HG03108 (cell line): ENCODE measurements around the gene MACROD2.

Source experiments
- ATAC-seq: cut with Tn5 transposase; IDR thresholded peaks from one replicate; pipeline ENCODE4 v1.9.1; 2021; ENCODE audit warnings: moderate library complexity; ENCODE audit not compliant: unreplicated experiment

Gene MACROD2

DNA sequence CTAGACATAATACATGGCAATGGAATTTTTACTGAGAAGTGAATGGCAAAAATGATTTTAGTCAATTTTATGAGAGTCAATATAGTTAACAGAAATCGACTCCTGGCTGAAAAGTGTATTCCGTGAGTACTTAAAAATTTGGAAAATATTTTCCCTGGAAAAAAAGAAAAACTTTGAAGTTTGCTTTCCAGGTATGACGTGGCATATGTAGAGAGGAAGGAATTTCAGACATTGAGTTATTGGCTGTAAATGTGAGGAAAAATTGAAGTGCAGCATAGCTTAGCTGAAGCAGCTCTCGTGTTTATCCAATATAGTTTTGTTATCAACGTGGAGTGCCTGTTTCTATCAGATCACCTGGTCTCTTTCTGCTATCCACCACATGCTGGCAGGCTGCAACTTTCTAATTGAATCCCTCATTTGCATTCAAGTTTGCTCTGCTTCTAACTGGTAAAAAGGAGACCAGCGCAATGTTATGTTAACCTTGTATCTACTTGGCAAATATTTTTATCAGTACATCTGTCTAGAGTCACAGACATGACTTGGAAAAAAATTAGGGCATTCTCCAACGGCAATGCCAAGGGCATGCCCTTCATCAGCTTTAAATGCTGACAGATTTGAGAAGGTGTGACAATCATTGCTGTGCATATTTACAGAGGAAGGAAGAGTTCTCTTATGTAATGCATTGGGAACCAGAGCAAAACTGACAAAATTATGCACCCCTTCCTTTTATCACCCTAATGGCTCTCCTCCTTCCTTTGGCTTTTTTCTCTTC is 1444.9 kb downstream of the MACROD2 start:
- no peak for ATAC-seq

DNA sequence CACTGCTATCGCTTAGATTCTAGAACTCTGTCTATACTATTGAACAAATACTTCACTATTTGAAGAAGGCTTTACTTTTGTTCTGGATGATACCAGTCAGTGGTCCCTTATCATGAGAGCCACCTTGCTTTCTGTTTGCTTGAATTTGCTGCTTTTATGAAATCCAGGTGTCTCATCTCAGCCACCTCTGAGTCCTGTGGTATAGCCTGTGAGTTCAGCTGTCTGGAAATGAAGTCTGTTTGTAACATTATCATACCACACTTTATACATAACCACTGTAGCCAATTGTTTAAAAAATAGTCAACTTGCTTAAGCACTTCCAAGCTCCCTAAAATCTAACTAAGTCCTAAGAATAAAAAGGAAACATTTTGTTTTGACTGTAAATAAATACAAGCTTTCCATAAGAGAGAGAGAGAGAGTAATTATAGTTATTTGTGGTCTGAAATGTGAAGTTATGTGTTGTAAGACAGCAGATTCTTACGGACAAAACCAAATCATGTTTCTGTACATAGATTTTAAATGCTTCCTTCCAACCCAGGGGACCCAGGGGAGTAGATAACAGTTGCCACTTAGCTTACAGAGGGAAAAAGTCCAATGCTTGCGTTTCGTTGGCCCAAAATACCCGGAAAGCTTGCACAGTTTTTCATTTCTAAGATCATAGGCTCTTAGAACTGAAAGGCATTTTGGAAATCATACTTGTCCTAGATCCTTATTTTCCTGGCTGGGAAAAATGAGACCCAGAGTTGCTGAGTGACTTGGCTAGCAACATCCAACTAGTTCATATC is 1449.9 kb downstream of the MACROD2 start:
- ATAC-seq = no peak

DNA sequence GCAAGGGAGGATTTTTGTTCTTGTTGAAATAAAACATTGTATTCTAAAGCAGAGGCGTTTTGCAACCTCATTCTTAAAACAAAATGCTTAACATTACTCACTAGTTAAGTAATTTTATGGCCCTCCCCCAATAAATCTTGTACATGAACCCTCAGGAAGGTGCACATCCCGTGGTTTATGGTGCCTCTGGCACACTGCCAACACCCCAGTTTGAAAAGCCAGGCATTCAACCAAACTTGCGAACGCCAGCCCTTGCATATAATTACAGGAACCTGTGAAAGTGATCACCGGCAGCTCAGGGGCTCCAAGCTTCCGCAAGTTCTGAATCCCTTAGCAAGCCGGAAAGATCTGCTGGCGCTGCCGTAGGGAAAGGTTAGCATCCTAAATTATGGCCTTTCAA is 1451.1 kb downstream of the MACROD2 start:
- ATAC-seq = no peak

DNA sequence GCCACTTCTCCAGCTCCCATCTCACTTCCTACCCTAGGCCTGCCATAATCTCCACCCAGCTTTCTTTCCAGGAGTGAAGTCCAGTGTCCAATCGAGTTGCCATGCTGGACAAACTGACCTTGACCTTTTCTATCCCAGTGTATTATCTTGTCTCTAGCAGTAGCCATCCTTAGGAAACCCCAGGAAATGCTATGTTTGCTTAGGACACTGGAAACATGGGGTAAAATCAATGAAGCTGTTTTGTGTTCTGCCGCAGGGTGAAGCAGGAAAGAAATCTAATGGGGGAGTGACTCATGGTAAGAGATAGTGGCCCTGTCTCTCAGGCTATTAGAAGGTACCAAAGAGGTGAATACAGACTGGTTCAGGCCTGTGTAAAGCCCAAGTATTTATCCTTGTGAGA is 1452.2 kb downstream of the MACROD2 start:
- ATAC-seq = no peak

DNA sequence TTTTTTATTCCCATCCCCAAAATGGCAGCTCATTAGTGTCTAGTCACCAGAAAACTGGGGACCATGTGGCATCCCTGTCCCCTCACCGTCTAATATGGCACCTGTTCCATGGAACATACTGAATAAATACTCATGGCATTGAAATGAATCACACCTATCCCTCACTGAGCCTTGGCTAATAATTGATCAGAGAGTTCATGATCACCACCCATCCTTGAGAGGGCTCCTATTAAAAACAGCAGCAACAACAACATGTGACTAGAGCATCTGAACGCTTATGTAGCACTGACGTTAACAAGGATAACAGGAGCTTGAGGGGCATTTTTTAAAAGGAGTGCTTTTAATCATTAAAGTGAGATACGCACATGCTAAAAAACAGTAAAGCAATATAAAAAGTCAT is 1453.7 kb downstream of the MACROD2 start:
- ATAC-seq = no peak

DNA sequence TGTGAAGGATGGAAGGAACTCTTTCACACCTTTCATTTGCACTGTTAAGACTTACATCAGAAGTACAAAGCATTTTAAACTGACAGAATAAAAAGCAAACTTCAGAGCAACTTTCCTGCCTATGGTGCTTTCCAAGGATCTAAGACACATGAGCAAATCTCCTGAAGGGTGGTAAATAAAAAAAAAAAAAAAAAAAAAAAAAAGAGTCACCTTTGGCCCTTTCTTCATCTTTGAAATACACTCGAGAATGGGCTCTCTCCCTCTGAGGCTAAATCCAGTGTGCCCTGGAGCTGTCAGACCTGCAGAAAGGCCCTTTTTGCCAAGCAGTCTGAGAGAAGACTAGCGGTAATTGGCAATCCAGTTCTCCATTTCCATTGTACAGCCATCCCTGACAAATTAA is 1455.9 kb downstream of the MACROD2 start:
- ATAC-seq = no peak

DNA sequence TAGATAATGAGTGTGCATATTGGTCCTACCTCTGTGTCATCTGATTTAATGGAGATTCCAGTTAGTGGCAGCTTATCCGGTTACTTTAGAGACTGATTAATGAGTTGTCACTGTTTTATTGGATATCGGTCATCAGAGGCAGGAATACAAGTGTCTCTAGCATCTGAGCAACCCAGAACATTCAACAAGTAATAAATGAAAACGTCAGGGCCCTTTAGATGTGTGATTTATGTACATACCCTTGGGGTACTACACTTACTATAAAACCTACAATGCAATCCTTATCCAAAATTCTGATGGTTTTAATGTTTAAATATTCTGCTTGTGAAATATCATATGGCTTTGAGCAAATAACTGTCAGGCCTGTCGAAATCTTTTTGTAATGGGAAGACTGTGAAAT is 1460.0 kb downstream of the MACROD2 start:
- ATAC-seq = no peak

DNA sequence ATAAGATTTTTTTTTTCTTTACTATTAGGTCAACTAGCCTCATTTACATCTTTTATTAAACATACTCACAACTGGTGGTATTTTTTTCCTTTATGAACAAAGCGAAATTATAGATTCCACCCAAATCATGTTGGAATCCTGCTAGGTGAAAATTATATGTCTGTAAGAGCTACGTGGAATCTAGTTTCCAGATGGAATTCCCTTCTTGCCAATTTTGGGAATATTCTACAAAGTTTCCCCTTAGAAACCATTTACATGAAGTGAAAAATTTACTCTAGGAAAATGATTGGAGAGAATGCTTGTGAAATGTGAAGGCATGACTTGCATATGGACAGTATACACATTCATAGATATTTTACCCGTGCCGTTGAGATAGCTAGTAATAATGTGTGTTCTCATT is 1466.6 kb downstream of the MACROD2 start:
- no peak for ATAC-seq

DNA sequence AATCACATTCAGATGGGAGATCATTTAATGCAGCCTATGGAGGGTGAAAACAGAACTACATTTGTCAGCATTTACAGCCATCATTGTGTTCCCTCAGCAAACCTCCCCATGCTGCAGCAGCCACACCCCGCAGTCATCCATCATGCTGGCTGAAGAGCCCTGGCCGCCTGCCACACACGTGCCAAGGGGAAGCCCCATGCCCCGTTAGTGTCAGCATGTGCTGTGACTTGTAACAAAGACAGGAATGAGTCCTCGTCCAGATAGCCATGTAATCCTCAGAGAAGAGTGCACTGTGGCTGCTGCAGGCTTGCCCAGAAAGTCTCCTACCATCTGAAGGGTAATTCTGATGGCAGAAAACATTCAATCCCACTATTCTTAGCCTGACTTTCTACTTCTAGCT is 1480.2 kb downstream of the MACROD2 start:
- ATAC-seq = no peak

DNA sequence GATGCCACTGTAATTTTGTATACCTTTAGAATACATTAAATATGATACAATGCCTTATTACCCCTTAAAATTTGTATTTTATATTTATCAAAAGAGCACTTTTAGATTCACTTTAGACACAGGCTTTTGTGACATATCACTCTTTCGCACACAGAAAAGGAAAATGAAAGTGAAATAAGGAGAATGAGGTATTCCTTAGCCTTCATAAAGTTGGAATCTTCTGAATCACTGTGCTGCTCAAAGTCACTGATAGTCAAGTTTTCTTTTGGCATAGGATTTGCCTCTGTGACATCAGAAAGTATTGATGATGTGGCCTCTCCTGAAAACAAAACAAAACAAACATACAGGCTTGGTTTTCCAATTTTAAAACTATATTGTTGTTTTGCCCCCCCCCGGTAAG is 1480.9 kb downstream of the MACROD2 start:
- no peak for ATAC-seq

DNA sequence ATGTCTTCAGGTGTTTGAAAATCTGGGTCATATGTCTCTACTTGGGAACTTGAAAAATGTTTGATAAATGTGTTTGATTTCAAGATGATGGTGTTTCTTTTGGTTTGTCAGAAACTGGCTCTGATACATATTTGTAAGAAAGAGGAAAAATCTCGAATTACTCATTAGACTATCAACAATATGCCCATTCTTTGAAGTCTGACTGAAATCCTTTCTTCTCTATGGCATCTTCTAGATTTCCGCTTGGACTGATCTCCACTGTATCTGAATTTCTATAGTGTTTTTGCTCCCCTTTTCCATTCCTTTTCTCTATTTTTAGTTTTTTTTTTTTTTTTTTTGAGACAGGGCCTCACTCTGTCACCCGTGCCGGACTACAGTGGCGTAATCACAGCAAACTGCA is 1481.5 kb downstream of the MACROD2 start:
- ATAC-seq = no peak

DNA sequence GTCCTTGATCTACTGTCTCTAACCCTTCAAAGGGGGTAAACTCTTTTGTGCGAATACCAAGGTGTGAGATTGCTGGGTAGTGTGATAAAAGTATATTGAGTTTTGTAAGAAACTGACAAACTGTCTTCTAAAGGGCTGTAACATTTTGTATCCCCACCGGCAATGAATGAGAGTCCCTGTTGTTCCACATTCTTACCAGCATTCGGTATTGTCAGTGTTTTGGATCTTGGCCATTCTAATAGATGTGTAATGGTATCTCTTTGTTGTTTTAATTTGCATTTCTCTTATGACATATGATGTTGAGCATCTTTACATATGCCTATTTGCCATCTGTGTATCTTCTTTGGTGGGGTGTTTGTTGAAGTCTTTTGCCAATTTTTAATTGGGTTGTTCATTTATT is 1487.2 kb downstream of the MACROD2 start:
- no peak for ATAC-seq

DNA sequence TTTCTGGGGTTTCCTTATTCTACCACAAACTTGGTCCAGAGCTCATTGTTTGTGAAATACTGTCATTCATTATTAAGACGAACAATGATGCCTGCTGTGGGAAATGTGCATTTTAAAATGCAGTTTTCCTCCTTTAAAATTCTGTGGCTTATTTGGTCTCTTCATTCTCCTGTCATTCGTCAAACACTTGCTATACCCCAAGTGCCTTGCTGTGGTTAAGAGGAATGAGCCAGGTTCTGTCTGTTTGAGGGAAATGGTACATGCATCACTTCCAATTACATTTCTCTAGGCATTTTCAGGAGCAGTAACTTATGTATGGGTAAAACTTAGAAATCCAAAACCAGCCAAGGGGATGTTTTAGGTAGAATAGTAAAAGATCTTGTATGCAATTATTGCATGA is 1490.2 kb downstream of the MACROD2 start:
- no peak for ATAC-seq

DNA sequence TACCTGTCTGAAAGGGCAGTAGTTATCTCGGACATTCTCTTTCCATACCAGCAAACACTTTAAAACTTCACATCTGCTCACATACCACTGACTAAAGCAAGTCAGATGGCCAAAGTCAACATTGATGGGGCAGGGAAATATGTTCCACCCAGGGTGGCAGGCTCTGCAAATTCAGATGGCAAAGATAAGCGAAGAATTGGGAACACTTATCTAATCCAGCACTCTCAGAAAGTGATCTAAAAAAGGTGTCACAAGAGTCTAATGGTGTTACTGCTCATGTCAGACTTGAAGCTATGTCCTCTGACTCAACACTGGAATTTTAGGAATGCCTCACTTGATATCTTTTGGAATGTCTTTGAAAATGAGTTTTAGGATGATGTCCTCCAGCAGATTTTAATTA is 1491.7 kb downstream of the MACROD2 start:
- no peak for ATAC-seq

DNA sequence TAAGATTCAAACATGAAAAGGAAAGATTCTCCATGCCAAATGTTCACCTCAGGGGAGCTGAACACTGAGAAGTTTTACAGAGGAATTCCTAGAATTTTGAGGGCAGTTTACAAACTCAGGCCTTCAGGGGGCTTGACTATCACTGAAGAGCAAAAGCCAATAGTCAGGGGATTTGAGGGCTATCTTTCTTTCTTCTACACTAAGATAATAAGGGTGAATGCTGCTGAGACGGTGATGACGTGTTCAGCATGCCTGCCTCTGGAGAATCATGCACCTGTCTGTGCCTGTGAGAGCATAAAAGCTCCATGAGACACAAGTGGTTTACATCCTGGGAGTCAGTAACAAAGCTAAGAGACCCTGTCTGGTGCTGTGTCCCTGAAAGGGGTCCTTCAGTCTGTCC is 1492.4 kb downstream of the MACROD2 start:
- ATAC-seq = no peak

DNA sequence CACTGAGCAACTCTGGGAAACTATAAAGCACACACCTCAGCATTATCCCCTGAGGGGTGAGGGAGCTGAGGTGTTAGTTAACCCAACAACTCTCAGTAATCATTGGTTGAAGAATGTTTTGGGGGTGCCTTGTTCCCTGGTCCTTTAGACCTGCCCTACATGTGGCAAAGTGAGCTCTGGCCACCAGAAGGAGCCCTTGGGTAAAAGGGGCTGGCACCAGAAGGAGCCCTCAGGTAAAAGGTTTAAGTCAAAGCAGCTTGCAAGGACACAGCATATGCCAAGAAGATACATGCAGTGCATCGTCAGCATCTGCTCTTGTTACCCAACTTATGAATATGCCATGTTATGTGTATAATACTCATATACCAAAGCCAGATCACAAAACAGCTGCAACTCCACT is 1496.3 kb downstream of the MACROD2 start:
- ATAC-seq = no peak

DNA sequence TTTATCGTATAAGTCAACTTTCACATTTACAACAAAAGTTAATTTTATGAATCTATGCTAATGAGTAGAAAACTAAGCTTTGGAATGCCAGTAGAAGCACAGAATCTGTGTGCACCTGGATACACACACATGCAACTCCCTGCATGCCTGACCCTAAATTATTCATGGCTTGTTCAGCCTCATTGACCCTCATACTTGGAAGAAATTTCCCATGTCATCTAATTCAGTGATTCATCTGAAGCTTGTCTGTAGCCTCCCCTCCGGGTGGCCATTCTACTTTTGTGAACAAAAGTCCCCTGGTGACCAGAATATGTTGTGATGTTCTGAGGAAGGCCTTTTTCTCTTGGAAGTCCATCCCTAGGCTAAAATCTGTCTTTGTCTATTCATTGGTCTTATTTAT is 1499.5 kb downstream of the MACROD2 start:
- no peak for ATAC-seq

DNA sequence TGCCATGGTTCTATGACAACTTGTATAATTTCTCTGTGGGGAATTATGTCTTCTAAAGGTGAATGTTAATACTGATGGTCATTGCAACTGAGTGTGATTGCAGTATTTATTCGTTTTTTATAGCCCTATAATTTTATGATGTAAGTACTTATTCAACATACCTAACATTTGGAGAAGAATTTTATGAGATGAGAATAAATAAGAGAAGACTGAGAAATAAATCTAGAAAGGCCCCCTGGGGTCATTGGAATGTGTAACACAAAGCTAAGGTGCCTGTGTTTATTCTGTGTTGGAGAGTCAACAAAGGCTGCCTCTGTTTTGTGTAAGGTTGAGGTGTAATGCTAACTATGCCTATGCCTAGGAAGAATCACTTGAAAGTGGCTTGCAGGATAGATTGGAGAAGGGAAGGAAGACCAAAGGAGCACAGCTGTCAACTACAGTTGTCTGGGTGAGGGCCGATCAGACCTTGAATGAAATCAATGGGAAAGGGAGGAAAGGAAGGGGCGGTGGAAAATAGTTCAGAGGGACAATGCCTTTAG is 1501.3 kb downstream of the MACROD2 start:
- ATAC-seq = no peak

DNA sequence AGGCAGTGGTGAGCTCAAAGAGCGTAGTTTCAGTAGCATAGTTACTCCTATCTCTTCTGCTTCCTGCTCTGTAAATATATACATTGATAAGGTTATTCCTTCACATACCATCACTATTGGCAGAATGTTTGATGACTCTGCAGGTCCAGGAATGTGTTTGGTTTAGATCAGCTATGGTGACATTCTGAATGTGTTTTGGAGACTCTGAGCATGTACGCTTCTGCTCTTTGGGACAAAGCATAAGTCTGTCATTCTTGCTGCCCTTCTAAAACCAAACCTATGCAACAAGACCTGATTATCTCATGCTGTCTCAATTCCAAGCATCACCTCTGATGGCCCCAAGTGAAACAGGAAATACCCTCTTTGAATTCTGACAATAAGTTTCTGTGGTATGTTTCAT is 1503.6 kb downstream of the MACROD2 start:
- no peak for ATAC-seq

DNA sequence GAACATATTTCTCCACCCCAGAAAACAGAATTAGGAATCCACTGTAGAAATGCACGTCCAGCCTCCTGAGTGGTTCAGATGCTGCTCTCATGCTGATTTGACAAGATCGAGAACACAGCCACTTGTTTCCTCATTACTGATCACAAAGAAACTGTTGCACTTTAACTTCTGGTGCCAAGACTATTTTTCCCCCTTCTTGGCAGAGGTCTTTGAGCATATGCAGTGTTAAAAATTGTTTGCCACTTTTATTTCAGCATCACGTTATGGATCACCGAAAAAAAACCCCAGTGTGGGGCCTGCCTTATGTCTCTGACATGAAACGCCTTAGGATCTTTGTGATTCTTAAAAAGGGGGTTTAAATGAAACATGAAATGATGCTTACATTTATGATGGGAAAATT is 1511.0 kb downstream of the MACROD2 start:
- no peak for ATAC-seq

DNA sequence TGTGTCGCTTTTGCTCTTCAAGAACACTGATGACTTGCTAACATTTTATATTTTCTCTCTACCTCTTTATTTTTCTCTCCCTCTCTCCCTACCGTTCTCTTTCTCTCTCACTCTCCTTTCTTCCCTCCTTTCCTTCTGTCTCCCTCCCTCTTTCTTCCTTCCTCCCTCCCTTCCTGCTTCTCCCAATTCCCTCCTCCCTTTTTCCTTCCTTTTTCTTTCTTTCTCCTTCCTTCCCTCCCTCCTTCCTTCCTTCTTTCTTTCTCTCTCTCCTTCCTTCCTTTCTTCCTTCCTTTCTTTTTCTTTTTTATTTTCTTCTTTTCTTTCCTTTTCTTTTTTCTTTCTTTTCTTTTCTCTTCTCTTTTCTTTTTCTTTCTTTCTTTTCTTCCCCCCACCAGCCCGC is 1511.8 kb downstream of the MACROD2 start:
- ATAC-seq = no peak

DNA sequence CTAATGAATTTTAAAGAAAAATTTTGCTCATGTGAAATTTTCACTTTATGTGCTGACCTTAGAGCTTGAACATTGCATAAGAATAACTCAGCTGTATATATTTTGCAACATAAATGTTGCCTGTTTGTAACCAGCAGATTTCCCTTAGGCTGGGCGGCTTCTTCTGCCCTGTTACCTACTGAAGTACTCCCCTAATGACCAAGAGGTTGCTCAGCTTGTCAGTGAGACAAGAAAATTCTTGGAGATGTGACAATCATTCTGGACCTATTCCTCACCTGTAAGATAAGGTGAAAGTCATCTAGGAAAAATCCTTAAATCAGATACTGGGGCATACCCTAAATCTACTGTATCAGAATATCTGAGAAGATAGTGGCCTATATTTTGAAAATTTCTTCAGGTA is 1516.2 kb downstream of the MACROD2 start:
- no peak for ATAC-seq
